HG02623 (cell line): ENCODE data around the gene UTP4.
"Not testable (repeated sequence)": the region's sequence is repeated elsewhere in the genome, so short reads cannot be mapped to it uniquely, and the experiment has no call there.

Experiments
- ATAC-seq: cut with Tn5 transposase; IDR thresholded peaks from one replicate; pipeline ENCODE4 v1.9.1; 2021; ENCODE audit warnings: moderate library complexity; ENCODE audit not compliant: unreplicated experiment

The UTP4 gene

DNA sequence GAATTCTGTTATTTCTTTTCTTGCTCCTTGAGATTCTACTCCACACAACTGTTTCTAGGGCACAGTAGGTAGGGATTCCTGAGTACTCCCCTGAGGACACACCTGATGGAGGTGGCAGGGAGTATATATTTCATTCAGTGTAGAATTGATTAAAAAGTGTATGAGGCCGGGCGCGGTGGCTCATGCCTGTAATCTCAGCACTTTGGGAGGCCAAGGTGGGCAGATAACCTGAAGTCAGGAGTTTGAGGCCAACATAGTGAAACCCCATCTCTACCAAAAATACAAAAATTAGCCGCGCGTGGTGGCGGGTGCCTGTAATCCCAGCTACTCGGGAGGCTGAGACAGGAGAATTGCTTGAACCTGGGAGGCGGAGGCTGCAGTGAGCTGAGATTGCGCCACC, 5.6 kb upstream of the UTP4 start:
- ATAC-seq: not testable (repeated sequence)

GRCh38 chr16:69127966-69128510, 4.4 kb upstream of the UTP4 start:
- no peak for ATAC-seq

- ATAC-seq: no peak
Observed at GRCh38 chr16:69130461-69130860, 2.0 kb upstream of the UTP4 start.

DNA sequence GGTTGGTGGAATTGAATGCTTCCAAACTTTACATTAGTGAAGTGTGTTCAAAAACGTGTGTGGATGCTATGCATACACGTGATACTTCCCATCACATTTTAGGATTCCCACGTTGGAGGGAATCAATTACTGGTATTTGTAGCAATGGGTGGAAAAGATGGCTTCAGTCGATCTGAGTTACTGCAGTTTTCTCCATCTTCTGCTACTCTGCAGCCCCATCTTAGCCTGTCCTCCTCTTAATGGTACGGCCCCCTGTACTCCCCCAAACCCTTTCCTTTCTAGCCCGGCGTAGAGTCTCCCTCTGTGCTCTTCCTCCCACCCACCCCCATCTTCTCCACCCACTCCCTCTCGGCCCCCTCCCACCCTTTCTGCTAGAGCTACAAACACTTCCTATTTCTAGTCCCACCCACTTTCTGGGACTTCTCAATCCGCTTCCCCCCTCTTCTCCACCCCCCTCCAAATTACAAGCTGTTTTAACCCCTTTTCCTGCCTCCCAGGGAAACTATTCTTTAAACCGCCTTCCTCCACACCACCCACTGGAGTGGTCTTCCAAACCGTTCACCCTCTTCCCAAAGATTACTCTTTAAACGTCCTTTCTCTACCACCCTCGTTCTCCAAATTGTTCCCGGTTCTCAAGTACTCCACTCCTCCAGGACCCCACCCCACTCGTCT, 1.1 kb upstream of the UTP4 start:
- ATAC-seq: no peak

GRCh38 chr16:69131839-69132423, 518 bp upstream of the UTP4 start:
- ATAC-seq: peak; percentile 42

DNA sequence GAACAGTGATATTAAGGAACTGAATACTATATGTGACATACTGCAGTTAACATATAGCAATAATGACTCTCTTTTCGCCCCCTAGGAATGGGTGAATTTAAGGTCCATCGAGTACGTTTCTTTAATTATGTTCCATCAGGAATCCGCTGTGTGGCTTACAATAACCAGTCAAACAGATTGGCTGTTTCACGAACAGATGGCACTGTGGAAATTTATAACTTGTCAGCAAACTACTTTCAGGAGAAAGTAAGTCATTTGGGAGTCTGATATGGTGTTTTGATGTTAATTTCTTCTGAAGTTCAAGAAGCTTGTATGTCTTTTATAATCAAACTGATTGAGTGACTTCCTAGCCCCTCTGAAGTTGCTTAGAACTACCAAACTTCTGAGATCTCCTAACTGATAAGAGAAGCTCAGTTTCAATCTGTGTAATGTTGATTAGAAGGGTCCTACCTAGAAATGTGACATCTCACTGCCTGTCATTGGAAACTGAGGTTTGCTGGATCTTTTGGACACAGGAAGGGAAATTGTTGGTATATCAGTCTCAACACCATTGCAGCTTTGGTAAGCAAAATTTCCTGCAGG, 1.0 kb downstream of the UTP4 start:
- no peak for ATAC-seq

DNA sequence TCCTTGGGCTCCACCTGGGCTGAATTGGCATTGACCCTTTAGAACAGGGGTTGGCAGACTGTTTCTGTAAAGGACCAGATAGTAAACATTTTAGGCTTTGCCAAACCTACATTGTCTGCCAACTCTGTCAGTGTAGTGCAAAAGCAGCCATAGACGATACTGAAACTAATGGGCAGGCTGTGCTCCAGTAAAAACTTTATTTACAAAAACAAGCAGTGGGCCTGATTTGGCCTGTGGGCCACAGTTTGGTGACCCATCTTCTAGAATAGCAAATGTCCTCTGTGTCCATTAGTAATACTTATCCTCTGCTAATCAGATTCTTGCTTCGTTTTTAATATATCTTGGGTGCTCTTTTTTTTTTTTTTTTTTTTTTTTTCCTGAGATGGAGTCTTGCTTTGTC, 6.2 kb downstream of the UTP4 start:
- ATAC-seq: no peak

- ATAC-seq: not testable (repeated sequence)
Observed at GRCh38 chr16:69139464-69139863, 7.0 kb downstream of the UTP4 start.

GRCh38 chr16:69141014-69141413, 8.6 kb downstream of the UTP4 start:
- no peak for ATAC-seq

- ATAC-seq: no peak
Observed at GRCh38 chr16:69141936-69142335, 9.5 kb downstream of the UTP4 start.

- no peak for ATAC-seq
Observed at GRCh38 chr16:69143116-69143515, 10.7 kb downstream of the UTP4 start.

- ATAC-seq: no peak
Observed at GRCh38 chr16:69145658-69146057, 13.2 kb downstream of the UTP4 start.

- ATAC-seq: not testable (repeated sequence)
Observed at GRCh38 chr16:69149621-69150020, 17.2 kb downstream of the UTP4 start.

DNA sequence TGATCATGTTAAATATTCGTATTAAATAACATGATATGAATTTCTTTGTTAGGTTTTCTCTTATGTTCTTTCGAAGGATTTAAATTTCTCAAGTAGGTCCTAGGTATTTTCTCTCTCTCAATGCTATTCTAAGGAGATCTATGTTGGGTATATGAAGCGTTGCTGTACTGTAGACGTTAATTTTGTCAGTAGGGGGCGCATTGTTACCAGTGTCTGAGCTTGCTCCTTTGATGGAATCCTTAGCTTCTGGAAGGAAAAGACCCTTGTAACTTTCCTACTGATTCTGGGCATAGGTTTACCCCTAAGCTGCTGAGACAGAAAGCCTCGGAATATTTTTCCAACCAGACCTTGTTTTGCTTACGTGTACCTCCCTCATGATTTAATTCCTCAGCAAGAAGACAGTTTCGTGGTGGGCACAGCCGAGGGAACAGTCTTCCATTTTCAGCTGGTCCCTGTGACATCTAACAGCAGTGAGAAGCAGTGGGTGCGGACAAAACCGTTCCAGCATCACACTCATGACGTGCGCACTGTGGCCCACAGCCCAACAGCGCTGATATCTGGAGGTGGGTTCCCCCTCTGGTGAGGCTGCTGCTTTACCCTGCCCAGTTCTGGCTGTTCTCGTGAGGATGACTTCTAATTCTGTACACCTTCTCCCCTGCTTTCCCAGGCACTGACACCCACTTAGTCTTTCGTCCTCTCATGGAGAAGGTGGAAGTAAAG, 17.9 kb downstream of the UTP4 start:
- ATAC-seq: no peak

DNA sequence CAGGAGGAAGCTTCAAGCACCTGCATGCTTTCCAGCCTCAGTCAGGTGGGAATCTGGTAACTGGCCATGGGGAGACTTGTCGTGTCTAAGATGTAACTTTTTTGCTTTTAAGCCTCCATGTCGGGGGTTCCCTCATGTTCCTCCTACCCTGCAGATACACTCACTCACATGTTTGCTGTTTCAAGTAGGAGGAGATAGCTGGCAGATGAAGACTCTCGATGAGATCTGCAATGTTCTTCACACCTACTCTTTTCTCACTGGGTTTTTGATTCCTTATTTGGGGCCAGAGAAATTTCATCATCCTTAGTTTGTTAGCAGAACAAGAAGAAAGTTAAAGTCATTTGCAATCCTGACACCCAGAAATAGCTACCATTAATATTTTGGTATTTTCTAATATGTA, 24.7 kb downstream of the UTP4 start:
- ATAC-seq: no peak

DNA sequence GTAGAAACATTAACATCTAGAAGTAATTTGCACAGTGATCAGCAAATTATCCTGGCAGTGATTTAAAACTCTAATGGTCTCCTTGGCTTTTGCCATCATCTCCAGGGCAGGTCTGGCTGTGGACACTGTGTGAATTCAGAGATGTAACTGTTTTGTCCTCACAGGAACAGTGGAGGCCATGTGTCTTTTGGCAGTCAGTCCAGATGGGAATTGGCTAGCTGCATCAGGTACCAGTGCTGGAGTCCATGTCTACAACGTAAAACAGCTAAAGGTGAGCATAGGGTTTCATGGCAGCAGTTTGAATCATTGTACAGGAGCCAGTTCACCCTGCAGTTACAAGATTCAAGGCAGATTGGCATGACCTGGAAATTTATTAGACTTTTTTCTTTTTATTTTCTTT, 27.7 kb downstream of the UTP4 start:
- no peak for ATAC-seq

DNA sequence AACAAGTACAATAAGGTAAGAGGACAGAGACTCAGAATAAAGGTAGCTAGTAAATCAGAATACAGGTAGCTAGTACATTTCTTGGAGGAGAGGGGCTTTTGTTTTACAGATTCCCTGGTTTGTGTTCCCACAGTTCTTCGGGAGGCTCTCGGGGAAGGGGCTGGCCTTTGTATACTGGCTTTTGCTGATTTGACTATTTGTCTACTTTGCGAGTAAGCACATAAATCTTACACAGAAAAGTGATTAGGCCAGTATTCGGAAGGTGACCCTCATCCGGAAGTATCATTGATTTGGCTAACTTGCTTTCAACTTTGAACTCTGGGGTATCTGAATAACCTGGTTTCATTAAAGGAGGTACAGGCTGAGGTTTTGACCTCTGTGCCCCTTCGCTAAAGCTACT, 33.1 kb downstream of the UTP4 start:
- no peak for ATAC-seq

GRCh38 chr16:69166221-69166833, 33.9 kb downstream of the UTP4 start:
- no peak for ATAC-seq

DNA sequence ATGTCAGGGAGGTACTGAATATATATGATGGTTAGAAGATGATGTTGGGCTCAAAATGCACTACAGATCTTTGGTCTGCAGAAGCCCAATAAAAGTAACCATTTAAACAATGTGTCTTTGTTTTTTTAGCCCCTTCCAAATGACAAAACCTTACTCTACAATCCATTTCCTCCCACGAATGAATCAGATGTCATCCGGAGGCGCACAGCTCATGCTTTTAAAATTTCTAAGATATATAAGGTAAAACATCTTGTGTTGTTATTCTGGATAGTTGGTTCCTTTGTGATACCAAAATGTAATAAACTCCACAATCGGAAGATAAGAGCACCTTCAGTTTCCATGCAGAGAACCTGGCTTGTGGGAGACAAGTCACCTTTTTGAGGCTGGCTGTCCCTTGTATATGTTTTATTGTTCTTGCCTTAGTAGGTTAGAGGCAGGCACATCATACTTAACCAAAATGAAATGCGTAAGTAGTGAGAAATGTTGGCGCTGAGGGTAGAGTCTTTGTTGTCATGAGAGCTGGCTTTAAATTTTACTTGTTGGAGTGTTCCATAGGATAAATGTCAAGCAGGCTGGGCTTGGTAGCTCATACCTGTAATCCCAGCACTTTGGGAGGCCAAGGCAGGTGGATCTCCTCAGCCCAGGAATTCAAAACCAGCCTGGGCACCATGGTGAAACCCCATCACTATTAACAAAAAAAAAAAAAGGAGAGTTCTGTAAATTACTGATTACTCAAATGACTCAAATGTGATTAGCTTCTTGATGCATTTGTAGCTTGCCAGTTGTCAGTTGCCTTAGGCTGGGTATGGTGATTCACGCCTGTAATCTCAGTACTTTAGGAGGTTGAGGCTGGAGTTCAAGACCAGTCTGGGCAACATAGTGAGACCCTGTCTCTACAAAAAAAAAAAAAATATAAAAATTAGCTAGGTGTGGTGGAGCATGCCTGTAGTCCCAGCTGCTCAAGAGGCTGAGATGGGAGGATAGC, 34.8 kb downstream of the UTP4 start:
- ATAC-seq: no peak

DNA sequence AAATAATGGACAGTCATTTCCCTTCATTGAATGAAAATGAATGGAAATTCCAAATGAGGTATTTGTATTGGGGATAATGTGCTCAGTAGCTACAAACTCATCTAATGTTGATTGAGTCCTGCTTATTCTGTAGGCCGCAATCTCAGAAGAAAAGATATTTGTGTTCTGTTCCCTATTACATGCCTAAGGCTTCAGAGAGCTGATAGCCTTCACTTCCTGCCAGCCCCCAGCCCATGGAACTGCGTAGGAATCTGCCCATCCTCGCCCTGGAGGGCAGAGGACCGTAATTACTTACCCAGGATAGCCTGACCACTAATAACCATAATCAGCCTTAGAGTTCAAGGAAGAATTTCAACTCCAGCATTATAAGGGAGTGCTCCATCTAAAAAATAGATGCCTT, 36.6 kb downstream of the UTP4 start:
- ATAC-seq: no peak
